HuH-7 (cell line): ENCODE results near the gene SLC43A1.
"Not testable (repeated sequence)": the region's sequence is repeated elsewhere in the genome, so short reads cannot be mapped to it uniquely, and the experiment has no call there.

Experiments used
- DNase-seq: peaks from one replicate; pipeline ENCODE4 v3.0.0; 2011; ENCODE audit warnings: low spot score

Gene SLC43A1

DNA sequence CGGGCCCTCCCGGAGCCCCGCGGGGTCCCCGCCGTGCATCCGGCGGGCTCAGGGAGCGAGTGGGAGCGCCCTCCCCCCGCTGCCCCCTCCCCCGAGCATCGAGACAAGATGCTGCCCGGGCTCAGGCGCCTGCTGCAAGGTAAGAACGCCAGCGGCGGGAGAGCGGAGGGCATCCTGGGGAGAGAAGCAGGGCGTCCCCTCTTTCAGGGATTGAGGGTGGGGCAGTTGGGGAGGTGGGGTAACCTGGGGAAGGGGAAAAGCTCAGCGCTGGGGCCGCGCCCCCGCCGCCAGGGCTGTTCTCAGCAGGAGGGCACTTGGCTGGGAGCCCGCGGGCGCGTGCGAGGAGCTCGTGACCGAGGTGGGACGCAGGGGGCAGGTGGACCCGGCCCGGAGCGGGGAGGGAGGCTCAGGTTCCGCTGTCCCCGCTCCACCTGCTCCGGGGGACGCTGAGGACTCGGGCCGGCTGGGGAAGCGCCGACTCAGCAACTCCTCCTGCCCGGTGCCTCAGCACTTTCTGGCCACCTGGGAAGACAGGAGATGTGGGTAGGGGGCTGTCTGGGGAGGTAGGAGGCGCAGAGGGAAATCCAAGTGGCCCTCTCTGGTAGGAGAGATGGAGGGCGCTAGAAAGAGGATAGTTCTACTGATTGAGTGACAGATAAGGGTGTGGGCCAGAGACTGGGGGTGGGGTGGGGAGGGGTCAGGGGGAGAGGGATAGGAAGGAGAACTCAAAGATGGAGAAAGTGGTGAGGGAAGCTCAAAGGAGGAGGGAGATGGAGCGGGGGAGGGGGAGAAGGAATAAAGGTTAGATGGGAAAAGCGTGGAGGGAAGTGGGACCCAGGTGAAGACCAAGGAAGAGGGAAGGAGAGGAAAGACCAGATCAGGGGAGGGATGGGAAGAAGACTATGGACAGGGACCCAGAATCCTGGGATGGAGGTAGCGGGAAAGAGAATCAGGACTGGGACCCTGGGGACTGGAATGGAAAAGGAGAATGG lies 54.4 kb downstream of the SLC43A1 start:
- peak; percentile 88 for DNase-seq

DNA sequence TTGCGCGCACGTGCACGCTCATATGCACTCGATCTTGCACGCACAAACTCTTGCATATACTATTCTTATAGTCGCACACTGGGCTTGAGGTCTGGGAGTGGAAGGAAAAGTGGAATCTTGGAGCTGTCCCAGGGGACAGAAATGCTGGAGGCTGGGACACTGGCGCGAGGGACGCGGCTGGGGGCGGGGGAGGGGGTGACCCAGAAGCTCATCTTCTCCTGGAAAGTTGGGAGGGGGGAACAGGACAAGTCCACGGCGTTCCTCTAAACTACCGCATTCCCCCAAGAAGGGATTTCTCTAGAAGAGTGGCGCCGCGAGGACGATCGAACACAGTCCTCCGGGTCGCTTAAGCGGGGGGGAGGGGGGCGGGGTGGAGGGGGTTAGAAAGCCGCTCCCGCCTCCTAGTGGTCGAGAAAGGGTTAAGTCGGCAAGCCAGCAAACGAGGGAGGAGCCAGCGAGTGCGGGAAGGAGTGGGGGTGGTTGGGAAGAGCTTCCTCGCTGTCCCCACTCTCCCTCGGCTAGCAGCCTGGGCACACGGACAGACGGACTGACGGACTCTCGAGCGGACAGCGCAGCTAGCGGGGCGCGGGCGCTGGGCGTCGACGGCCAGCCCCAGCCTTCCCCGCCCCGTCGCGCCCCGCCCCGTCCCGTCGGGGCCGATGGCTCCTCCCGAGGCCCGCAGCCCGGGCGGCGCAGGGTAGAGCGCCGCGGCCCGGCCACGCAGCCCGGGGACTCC lies 55.3 kb downstream of the SLC43A1 start, which contains the start of gene RTN4RL2:
Gene RTN4RL2 (plus strand): TSS at position 507 of the 736 bp plus-strand sequence. CDS start 338 bp downstream, outside the sequence.
- peak; percentile 100 for DNase-seq

DNA sequence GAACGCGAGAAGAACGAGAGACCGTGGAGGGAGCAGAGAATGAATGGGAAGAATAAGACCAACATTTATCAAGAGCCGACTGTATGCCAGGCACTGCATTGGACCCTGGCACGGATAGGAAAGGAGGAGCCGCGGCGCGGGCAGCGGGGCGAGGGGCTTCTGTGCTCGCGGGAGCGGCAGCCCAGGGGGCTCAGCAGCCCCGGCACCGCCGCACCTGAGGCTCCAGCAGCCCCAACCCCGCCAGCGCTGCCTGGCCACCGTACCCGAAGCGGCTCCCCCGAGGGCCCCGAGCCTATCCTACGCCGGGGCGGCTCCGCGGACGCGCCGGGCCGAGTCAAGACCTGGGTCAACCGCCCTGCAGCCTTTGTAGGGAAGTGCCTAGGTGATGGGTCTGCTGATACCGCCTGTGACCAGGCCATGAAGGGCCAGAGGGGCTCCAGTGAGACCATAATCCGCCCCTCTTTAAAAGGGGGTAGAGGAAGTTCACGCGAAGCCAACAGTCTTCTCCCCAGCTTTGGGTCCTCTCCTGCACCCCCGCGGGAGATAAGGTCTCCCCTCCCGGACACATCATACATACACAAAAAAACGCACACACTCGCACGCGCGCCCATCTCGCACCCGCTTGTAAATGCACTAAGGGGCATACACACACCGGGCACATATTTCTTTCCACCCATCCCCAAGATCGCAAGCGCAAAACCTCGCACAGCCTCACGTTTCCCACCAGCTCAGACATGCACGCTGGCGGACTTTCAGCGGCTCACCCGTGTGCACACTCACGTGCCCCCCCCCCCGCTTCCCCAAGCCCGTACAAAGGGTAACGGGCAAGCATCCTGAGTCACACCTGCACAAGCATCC lies 56.1 kb downstream of the SLC43A1 start:
- DNase-seq: peak; percentile 80

DNA sequence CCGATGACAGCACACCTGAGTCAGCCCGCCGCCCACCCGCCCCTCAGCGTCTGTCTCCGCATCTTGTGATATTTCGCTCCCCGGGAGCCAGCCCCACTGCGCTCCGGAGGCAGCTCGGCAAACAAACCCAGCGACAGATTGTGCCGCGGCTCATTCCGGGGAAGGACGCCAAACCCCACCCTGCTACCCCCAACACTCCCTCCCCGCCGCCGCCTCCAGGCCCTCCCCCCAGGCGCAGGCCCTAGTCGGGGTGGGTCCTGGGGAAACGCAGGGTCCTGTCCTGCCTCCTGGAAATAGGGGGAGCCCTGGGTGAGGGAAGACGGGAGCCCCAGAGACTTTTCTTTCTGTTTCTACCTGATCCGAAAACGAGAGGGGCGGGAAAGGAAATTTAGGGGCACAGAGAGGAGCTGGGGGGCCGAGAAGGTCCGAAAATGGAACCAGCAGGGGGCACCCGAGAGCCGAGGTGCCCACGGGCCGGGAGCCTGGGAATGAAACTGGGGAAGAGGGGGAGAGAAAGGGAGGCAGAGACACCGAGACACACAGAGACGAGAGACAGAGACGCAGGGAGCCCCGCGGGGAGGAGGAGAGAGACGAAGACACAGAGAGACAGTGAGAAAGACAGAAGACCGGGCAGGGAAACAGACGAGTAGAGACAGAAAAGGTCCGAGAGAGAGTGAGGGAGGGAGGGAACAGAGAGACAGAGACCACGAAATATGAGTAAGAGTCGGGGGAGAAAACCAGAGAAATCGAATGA lies 56.9 kb downstream of the SLC43A1 start:
- peak; percentile 100 for DNase-seq

DNA sequence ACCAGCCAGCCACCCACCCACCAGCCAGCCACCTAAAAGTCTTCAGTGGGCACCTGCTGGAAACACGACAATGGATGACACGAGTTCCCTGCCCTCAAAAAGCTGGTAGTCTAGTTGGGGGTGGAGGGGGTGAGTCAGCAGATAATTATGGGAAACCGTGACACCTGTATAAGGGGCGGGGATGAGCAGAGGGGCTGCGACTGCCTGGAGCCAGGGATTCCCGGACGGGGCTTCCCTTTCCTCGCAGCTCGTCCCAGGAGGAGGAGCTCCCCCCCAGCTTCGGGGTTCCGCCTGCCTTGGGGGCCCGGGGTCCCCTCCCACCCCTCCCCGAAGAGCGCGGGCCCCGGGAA lies 57.5 kb downstream of the SLC43A1 start:
- peak; percentile 86 for DNase-seq

DNA sequence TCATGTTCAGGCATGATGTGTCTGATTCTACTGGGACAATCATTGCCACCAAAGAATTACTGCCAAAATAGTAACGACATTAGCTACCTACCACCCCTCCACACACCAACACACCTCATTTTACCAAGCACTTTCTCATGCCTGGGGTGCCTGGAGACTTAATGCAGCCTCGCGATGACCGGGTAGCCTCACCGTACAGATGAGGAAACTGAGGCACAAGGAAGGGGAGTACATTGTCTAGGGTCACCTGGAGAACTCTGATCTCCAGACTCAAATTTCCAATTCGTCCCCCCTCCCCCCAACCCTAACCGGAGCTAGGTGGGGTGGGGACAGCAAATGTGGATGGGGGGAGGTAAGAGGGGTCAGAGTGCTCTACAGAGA lies 57.9 kb downstream of the SLC43A1 start:
- no peak for DNase-seq

DNA sequence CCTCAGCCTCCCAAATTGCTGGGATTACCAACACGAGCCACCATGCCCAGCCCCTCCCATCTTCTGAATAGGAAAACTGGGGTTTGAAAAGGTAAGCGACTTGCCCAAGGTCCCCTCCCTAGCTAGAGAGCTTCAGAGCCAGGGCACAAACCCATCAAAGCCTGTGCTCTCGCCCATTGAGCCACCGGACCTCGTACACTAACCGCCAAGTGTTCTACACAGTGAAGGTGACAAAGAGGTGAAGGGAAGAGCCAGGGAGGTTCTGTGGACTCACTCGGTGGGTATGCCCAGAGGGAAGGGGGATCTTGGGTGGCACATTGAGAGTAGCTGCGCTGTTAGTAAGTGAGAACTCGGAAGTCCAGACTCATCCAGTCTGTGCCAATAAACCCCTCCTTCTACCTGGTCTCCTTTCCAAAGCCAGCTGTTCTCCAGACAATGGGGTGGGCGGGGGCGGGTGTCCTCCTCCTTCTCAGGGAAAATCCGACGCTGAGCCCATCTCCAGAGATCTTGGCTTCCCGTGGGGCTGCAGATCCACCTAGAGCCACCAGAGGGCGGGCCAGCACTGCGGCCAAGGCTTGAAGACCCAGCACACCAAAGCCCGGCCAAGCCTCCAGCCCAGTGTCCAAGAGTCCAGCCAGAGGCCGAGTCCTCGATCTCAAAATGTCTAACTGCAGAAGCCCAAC lies 58.4 kb downstream of the SLC43A1 start:
- DNase-seq: peak; percentile 100

DNA sequence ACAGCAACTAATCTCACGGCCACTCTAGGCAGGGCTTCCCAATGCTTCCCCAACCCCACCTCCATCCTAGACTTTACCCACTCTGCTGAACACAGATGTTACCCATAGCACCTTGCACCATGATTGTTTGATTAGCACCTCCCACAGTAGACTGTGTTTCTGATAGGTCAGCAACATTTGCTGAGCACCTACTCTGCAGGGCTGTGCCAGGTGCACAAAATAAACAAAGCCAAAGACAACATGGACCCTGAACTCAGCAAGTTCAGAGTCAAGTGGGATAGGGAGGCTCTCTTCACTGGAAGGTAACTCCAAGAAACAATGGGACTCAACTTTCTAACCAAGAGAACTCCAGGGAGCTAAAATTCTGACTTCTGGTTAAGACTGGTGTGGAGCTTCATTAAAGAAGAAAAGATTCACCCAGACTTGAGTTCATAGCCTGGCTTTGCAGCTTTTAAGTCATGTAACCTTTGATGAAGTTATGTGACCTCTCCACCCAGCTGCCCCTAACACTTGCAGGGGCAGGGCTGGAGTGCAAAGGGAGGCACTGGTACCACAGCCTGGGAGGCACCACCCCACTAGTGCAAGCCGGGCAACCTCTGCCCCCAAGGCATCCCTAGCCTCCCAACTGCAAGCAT lies 61.8 kb downstream of the SLC43A1 start:
- peak; percentile 95 for DNase-seq

DNA sequence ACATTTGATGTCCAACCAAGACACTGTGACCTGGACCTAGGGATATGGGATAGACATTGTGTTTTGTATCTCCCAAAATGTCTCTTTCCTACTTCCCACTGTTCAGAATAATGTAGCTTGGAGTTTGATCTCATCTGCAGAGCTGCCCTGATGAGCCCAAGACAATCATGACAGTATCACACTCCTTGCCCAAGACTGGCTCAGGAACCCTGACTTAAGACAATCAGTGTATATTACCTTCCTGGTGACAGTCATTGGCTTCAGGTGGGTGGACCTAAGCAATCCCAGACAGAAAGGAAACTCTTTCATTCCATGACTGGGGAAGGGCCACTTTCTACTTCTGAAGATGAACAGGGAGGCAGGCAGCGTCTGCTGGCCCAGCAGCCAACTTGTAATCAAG lies 69.4 kb downstream of the SLC43A1 start:
- DNase-seq: no peak

DNA sequence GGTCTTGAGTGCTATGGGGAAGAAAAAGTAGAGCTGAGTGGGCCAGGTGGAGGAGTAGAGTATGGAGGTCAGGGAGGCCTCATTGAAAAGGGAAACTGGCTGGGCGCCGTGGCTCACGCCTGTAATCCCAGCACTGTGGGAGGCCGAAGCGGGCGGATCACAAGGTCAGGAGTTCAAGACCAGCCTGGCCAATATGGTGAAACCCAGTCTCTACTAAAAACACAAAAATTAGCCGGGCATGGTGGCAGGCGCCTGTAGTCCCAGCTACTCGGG lies 70.4 kb downstream of the SLC43A1 start:
- DNase-seq: not testable (repeated sequence)

DNA sequence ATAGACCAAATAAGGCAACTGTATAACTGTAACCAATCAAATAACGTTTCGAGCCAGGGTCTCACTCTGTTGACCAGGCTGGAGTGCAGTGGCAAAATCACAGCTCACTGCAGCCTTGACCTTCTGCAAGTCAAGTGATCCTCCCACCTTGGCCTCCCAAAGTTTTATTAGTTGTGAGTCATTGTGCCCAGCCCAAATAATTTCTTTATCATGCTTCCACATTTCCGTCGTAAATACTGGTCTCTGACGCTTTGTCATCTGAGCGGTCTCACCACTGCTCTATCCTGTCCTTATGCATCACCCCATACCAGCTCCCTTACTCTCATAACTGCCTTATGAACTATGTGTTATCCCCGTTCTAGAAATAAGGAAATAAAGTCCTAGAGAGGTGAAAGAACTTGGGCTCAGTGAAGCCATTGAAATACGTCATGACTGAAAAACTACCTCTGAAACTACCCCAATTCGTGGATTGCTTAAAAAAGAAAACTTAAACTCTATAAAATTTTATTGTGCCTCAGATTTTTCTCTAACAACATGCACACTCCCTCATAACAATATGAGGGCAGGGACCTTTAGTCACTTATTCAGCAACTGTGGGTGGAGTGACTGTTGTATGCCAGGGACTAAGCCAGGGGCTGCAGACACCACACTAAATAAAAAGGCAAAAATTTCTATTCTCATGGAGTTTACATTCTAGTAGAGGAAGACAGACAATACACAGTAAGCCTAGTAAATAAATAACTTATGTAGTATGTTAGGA lies 71.0 kb downstream of the SLC43A1 start:
- DNase-seq: no peak

DNA sequence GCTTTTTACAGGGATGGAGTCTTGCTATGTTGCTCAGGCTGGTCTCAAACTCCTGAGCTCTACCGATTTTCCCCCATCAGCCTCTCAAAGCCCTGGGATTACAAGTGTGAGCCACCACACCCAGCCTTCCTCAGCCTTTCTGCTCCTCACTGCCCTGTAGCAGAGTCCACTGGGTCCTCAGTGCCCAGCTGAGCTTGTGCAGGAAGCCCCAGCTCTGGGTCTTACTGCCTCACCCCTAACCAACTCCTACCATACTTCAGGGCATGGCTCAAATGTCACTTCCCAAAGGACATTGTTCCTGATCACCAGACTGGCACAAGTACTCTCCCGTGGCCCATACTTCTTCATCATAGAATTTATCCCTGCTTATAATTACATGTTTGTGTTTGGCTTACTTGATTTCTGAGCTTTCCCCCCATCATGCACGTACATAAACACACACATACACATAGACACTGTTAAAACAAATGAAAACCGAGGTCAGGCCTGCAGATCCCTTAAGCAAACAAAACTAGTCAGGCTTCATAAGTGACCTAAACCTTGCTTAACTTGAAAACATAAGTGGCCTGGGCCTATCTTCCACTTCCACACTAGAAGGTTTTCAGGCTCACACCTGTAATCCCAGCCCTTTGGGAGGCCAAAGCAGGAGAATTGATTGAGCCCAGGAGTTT lies 74.6 kb downstream of the SLC43A1 start:
- peak; percentile 68 for DNase-seq

DNA sequence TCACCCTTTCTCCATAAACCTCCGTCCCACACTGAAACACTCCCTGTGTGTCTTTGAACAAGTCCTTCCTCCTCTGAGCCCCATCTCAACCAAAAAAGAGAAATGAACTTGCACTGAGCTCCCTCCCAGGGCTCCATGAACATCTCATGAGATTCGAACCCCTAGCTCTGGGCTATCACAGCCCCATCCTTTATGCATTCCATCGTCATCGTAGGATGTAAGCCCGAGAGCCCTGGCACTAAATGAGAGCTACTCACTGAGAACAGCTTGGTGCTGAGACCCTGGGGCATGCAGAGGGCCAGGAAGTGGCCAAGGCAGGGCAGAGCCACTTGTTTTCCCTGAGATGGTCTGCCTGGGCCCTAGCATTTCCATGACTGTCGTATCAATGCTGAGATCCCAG lies 75.7 kb downstream of the SLC43A1 start:
- DNase-seq: no peak

DNA sequence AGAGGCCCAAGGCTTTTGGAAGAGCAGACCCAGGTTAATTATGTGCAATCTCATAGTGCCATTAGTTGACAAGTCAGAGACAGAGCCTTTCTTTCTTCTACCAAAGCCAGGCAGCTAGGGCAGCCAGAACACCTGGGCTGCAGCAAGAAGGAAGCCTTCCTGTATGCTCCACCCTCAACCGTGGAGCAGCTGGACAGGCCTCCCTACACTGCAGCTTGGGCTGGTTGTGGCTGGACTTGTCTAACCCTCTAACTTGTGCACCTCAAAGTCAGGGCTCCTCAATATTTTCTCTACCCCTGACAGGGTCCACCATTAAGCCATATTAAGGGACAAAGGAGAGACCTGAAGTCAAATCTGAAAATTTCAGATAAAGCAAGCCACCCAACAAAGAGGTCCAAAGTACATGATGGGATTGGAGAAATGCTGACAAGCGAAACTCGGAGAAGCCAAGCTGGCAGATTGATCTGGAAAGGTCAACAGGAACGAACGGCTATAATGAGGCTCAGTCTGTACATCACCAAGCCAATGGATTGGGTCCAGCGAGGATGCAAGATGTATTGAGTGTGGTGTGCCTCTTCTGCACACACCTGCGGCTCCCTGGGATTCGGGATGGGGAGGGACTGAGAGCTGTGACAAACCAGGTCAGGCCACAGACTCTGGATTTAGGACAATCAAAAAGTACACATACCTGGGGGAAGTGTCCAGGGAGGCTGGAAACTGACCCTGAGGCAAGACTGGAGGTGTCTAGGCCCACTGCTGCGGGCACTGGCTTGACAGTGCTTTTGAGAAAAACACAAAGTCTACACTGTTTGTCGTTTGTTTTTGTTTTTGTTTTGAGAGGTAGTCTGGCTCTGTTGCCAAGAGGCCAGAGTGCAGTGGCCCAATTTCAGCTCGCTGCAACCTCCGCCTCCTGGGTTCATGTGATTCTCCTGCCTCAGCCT lies 76.9 kb downstream of the SLC43A1 start:
- DNase-seq: no peak

DNA sequence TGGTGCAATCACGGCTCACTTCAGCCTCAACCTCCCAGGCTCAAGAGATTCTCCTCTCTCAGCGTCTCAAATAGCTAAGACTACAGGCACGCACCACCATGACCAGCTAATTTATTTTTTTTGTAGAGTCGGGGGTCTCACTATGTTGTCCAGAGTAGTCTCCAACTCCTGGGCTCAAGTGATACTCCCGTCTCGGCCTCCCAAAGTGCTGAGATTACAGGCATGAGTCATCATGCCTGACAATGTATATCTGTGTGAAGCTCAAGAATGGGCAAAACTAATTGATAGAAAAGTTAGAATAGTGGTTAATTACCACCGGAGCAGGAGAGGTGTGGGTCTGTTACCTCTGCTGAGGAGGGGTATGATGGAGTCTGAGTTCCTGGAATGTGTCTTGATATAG lies 79.5 kb downstream of the SLC43A1 start:
- DNase-seq: no peak

DNA sequence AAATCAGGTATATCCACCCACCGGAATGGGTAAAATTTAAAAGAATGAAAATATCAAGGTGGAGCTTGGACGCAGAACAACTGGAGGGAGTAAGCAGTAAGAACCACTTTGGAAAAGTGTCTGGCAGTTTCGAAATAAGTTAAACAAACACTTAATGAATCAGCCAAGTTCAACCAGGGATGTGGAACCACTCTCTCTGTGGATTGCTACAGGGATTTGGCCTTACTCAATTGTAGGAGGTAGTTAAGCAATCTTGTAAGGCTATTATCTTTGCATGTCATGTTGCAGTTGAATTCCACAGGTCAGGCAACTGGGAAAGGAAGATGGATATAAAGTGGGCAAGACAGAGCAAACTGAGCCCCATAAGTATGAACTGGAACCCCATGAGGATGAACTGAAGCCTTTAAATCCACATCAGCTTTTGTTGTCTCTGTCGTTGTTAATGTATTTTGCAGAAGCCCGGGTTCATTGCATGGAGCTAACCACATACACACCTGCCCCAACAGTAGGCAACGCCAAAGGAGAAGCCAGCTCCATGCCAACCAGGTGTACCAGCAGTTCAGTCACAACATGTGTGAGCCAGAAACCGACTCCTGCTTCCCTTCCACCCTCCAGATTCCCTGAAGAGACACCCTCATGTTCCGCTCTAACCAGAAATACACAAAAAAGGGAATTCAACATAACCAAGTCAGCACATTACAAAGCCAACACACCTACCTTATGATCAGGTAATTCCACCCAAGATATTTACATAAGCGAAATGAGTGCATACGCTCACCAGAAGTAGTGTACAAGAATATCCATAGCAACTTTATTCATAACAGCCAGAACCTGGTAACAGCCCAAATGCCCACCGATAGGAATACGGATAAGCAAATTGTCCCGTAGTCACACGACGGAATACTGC lies 80.6 kb downstream of the SLC43A1 start:
- peak; percentile 96 for DNase-seq
